ENCODE results near the gene CYCS.

CYCS gene

GRCh38 chr7:25105911-25106310 is 19.1 kb downstream of the CYCS start:
- no peak for DNase-seq (ENCODE audit: low read depth)
- no peak overlapping the region for H3K4me3 ChIP-seq (replicated peaks; ENCODE audit: low read depth, low read length)
- TF ChIP-seq CTCF (IDR thresholded peaks at IDR 0.05; ENCODE audit: low read length, missing control alignments), result no peak

GRCh38 chr7:25103773-25104172 is 21.3 kb downstream of the CYCS start:
- H3K4me3 ChIP-seq (replicated peaks; ENCODE audit: low read depth, low read length), result no peak overlapping the region
- no peak for TF ChIP-seq CTCF (IDR thresholded peaks at IDR 0.05; ENCODE audit: low read length, missing control alignments)
- no peak for DNase-seq (ENCODE audit: low read depth)

GRCh38 chr7:25101817-25102216 is 23.2 kb downstream of the CYCS start:
- DNase-seq (ENCODE audit: low read depth), result no peak
- H3K4me3 ChIP-seq (replicated peaks; ENCODE audit: low read depth, low read length), result no peak overlapping the region
- no peak for TF ChIP-seq CTCF (IDR thresholded peaks at IDR 0.05; ENCODE audit: low read length, missing control alignments)

GRCh38 chr7:25098096-25099046 is 26.7 kb downstream of the CYCS start:
- peak; percentile 99 for TF ChIP-seq CTCF (IDR thresholded peaks at IDR 0.05; ENCODE audit: low read length, missing control alignments)
- H3K4me3 ChIP-seq (replicated peaks; ENCODE audit: low read depth, low read length), result no peak overlapping the region
- DNase-seq (ENCODE audit: low read depth), result peak; percentile 82

GRCh38 chr7:25095516-25096345 is 29.3 kb downstream of the CYCS start:
- TF ChIP-seq CTCF (IDR thresholded peaks at IDR 0.05; ENCODE audit: low read length, missing control alignments), result no peak
- peak; percentile 29 for DNase-seq (ENCODE audit: low read depth)
- no peak overlapping the region for H3K4me3 ChIP-seq (replicated peaks; ENCODE audit: low read depth, low read length)

- no peak overlapping the region for H3K4me3 ChIP-seq (replicated peaks; ENCODE audit: low read depth, low read length)
- peak; percentile 87 for TF ChIP-seq CTCF (IDR thresholded peaks at IDR 0.05; ENCODE audit: low read length, missing control alignments)
- peak; percentile 76 for DNase-seq (ENCODE audit: low read depth)
Observed at GRCh38 chr7:25093268-25093826, 31.7 kb downstream of the CYCS start.
